Heart left ventricle (tissue), 16 donors: ENCODE results near the gene DES. TPM values are rescaled to one million over a fixed set of nuclear protein-coding genes. Genes with fewer than 3 reads are reported as not detected.

ENCODE experiments used
- ATAC-seq, 4 donors: fragments of 200-7000 bp; cut with Tn5 transposase; one replicate each; pipeline ENCODE4 v1.9.1; 2020 to 2022; ENCODE audit warnings: moderate library complexity in 4 of 4, mild to moderate bottlenecking in 3 of 4, moderate number of reproducible peaks in 1 of 4
- DNase-seq, 5 donors: peaks; one replicate each; pipeline ENCODE4 v3.0.0-alpha.2; 2020
- H3K27ac ChIP-seq, 12 donors: fragments of 200-600 bp; sonication (generic) in 4 of 12; one replicate each; pipeline versions ENCODE4 v1.5.0 to v1.8.0; 2016 to 2022; ENCODE audit warnings: mild to moderate bottlenecking in 2 of 12
- H3K27me3 ChIP-seq, 9 donors: fragments of 200-600 bp; sonication (generic) in 2 of 9; one replicate each; pipeline versions ENCODE4 v1.5.1 to v1.8.0; 2016 to 2022; ENCODE audit warnings: mild to moderate bottlenecking in 3 of 9
- H3K36me3 ChIP-seq, 9 donors: fragments of 200-600 bp; sonication (generic) in 2 of 9; one replicate each; pipeline versions ENCODE4 v1.5.0 to v1.8.0; 2018 to 2022; ENCODE audit warnings: mild to moderate bottlenecking in 2 of 9
- H3K4me1 ChIP-seq, 12 donors: fragments of 200-600 bp; sonication (generic) in 4 of 12; one replicate each; pipeline versions ENCODE4 v1.5.0 to v1.8.0; 2016 to 2022; ENCODE audit warnings: mild to moderate bottlenecking in 3 of 12
- H3K4me3 ChIP-seq, 12 donors: fragments of 200-600 bp; sonication (generic) in 4 of 12; one replicate each; pipeline versions ENCODE4 v1.5.0 to v1.8.0; 2017 to 2022; ENCODE audit warnings: mild to moderate bottlenecking in 9 of 12, moderate library complexity in 4 of 12
- H3K9me3 ChIP-seq, 12 donors: fragments of 200-600 bp; sonication (generic) in 4 of 12; one replicate each; pipeline versions ENCODE4 v1.5.0 to v1.8.0; 2016 to 2022; ENCODE audit warnings: mild to moderate bottlenecking in 1 of 12
- CTCF ChIP-seq, 12 donors: fragments of 200-600 bp; sonication (generic) in 4 of 12; IDR thresholded peaks; one replicate each; pipeline versions ENCODE4 v1.5.0 to v1.8.0; 2018 to 2022; ENCODE audit warnings: antibody characterized with exemption in 12 of 12, mild to moderate bottlenecking in 5 of 12
- POLR2A ChIP-seq, 2 donors: fragments of 450-650 bp; IDR thresholded peaks; one replicate each; pipeline ENCODE4 v1.6.1; 2017; ENCODE audit warnings: antibody characterized with exemption in 2 of 2, mild to moderate bottlenecking in 2 of 2, moderate library complexity in 2 of 2
- WGBS, 4 donors: extraction: QIAGEN DNeasy Blood & Tissue Kit in 2 of 4; methylation state at CpG; one replicate each; pipeline versions ENCODE4 v1.1.5 to v1.1.7; 2013 to 2018; 5-methylcytosine and 5-hydroxymethylcytosine counted together
- intact Hi-C, 10 donors: fragments of 100-400 bp; cut with DNase I; formaldehyde crosslinking; loops; one replicate each; pipeline versions ENCODE4 v1.11.1 to v1.14.2; 2022
- polyA plus RNA-seq, 2 donors: library from polyadenylated mRNA; stranded (reverse); fragments of 200-250 nt; gene quantifications; one replicate each; pipeline ENCODE4 v1.2.3, GENCODE V29; 2013
- total RNA-seq, 9 donors: library from RNA; depleted of rRNA in 2 of 9; stranded (reverse); fragments of >200 nt in 2 of 9; fragmentation: NEBNext Ultra II Directional in 3 of 9; extraction: Animal tissue kit (Norgen Biotek cat#: 25700) in 3 of 9; gene quantifications; one replicate each; pipeline versions ENCODE4 v1.1.0 to v1.2.4, GENCODE V29; 2016 to 2023
- donor health status: ischemic (EF 13 %, LVEDD 7.1; RV severe dilation, severe dysfunction).
- donor health status: healthy with polysubstance abuse.
- donor health status: DM: no; HTN: yes; CAD: no.
- donor health status: DM: no; HTN: no; CAD: no.
- donor health status: ischemic (EF 25% LVEDD 6.9; RV normal size, moderate dysfunction).
- donor health status: ischemic (EF 25% LVEDD 5.7; RV mildly dilated, moderate dysfunction).
- donor health status: healthy.
- donor health status: DM: yes; HTN: yes; CAD: no.
- donor health status: ischemic (EF 35%, LVEDD 5.7; RV mildly dilated, moderate dysfunction).
- donor health status: nonischemic (EF 11% LVEDD 7.7; RV severe dilation, severe dysfunction).
- donor health status: DM: yes; HTN: yes; CAD: no.
- donor health status: PGD.
- donor health status: ischemic (EF 29% LVEDD 5.4; RV normal size, mild dysfunction).
- donor health status: nonischemic (EF 23%, LVEDD 6.1; RV moderate dilation, normal function).

DES gene
- total and polyA plus RNA-seq, 11 donors, result 9,618 to 28,674 (median 17,979) TPM

DNA sequence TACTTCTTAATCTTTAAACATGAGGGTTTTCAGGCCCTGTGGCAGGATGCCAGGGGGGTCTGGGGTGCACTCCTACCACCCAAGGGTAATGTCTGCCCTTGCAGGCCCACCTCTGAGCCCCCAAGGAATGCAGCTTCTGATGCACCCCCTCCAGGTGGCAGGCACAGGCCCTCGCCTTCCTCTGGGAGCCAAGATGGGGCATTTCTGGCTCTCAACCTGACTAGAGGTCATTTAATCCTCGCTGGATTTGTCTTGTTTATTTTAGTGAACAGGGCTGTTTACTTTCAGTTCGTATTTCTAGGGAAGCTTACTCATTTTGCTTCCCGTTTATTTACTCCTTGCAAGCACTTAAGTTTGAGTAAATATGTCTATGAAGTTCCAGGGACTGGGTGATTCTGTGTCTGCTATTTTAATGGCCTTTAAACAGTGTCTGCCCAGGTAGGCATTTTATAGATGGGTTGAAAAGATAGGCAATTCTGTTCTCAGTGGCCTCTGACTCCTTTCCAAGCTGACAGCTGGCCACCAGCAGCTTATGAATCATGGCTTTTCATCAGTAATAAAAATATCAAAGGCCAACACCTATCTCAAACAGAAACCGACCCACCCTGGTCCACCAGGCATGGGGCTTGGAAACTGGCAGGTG is 19.3 kb upstream of the DES start:
- H3K27ac ChIP-seq, result peak overlapping the region in 1 of 12 donors; percentile 11
- intact Hi-C loops, result no loop called here

GRCh38 chr2:219399716-219400478 is 18.3 kb upstream of the DES start:
- no peak for TF ChIP-seq POLR2A (IDR thresholded peaks at IDR 0.05)
- intact Hi-C loops, result loop anchor here in 6 of 10 donors (2.0 to 10.0 kb wide), 8 partner anchors 37 to 225 kb away; partner anchors contain the start of gene SLC4A3 (in 1 of the 6)
- WGBS, 4 donors, result 58 to 72% (median 65%) methylated on average over 14 of the region's 14 CpGs
- Histone ChIP-seq H3K27ac (no peak overlapping the region), H3K9me3 (no peaks in the 10 kb centered on the region), H3K4me3 (no peak overlapping the region), H3K36me3 (no peaks in the 10 kb centered on the region), H3K27me3 (peaks cover 0 to 3% (median 0%) of the 10 kb centered on the region in 9 donors), H3K4me1 (peaks cover 0 to 23% (median 9%) of the 10 kb centered on the region in 12 donors)
- ATAC-seq (no peak), DNase-seq (no peak)

More for the DNA sequence above, 19.3 kb upstream of the DES start:
- Histone ChIP-seq H3K4me3 (no peak overlapping the region), H3K9me3 (no peaks in the 10 kb centered on the region), H3K36me3 (no peaks in the 10 kb centered on the region), H3K27me3 (peaks cover 0 to 3% (median 0%) of the 10 kb centered on the region in 9 donors), H3K4me1 (peaks cover 0 to 13% (median 3%) of the 10 kb centered on the region in 12 donors)
- 44 to 68% (median 59%) methylated on average over 4 to 5 of the region's 5 CpGs for WGBS, 4 donors
- ATAC-seq (no peak), DNase-seq (no peak)
- TF ChIP-seq CTCF (IDR thresholded peaks at IDR 0.05) (no peak), POLR2A (IDR thresholded peaks at IDR 0.05) (no peak)

GRCh38 chr2:219400562-219400961 is 17.6 kb upstream of the DES start:
- intact Hi-C loops, result loop anchor here in 6 of 10 donors (2.0 to 10.0 kb wide), 8 partner anchors 37 to 224 kb away; partner anchors contain the start of gene SLC4A3 (in 1 of the 6)
- Histone ChIP-seq H3K9me3 (no peaks in the 10 kb centered on the region), H3K4me3 (no peak overlapping the region), H3K27me3 (peaks cover 0 to 3% (median 0%) of the 10 kb centered on the region in 9 donors), H3K27ac (no peak overlapping the region), H3K4me1 (peaks cover 0 to 27% (median 11%) of the 10 kb centered on the region in 12 donors), H3K36me3 (no peaks in the 10 kb centered on the region)
- DNase-seq, result no peak
- 50 to 70% (median 55%) methylated on average over 6 of the region's 6 CpGs for WGBS, 4 donors
- no peak for ATAC-seq
- no peak for TF ChIP-seq POLR2A (IDR thresholded peaks at IDR 0.05)

GRCh38 chr2:219401606-219402005 is 16.6 kb upstream of the DES start:
- no peak for DNase-seq
- intact Hi-C loops, result loop anchor here (2.0 to 10.0 kb wide), 9 partner anchors 36 to 223 kb away; partner anchors contain the start of gene SLC4A3 (in 1 of the 10)
- H3K27ac ChIP-seq, result no peak overlapping the region
- H3K9me3 ChIP-seq, result no peaks in the 10 kb centered on the region
- 89 to 92% (median 91%) methylated on average over 8 of the region's 8 CpGs for WGBS, 4 donors
- no peaks in the 10 kb centered on the region for H3K36me3 ChIP-seq
- TF ChIP-seq CTCF (IDR thresholded peaks at IDR 0.05) (no peak), POLR2A (IDR thresholded peaks at IDR 0.05) (no peak)
- peaks cover 0 to 37% (median 16%) of the 10 kb centered on the region in 12 donors for H3K4me1 ChIP-seq
- H3K27me3 ChIP-seq, result peaks cover 0 to 3% (median 0%) of the 10 kb centered on the region in 9 donors
- H3K4me3 ChIP-seq, result no peak overlapping the region
- ATAC-seq, result no peak
